Stimulated activated CD8-positive, alpha-beta memory T cell treated with anti-CD3 and anti-CD28 coated beads, Interleukin-15, amount 100 ng/mL, for 24 hours (primary cell): ENCODE measurements around the gene GRID2.

Experiments used
- DNase-seq: peaks from one replicate; pipeline ENCODE4 v3.0.0-alpha.2; 2020; ENCODE audit warnings: low read depth

Gene GRID2

GRCh38 chr4:93414041-93414550, 1110.3 kb downstream of the GRID2 start:
- DNase-seq = no peak

- no peak for DNase-seq
These were observed 1112.8 kb downstream of the GRID2 start for GRCh38 chr4:93416344-93417128.

- DNase-seq = no peak
These were observed 1127.6 kb downstream of the GRID2 start for GRCh38 chr4:93431371-93431770.

GRCh38 chr4:93433840-93434239, 1130.1 kb downstream of the GRID2 start:
- no peak for DNase-seq

GRCh38 chr4:93436000-93436626, 1132.3 kb downstream of the GRID2 start:
- DNase-seq = no peak

GRCh38 chr4:93437991-93438390, 1134.2 kb downstream of the GRID2 start:
- DNase-seq = no peak

GRCh38 chr4:93444860-93445259, 1141.1 kb downstream of the GRID2 start:
- no peak for DNase-seq

- no peak for DNase-seq
These were observed 1142.3 kb downstream of the GRID2 start for GRCh38 chr4:93446038-93446437.

- DNase-seq = no peak
These were observed 1145.0 kb downstream of the GRID2 start for GRCh38 chr4:93448691-93449293.

- DNase-seq = no peak
These were observed 1148.2 kb downstream of the GRID2 start for GRCh38 chr4:93451954-93452353.

- no peak for DNase-seq
These were observed 1157.8 kb downstream of the GRID2 start for GRCh38 chr4:93461541-93461940.

GRCh38 chr4:93466446-93466845, 1162.7 kb downstream of the GRID2 start:
- no peak for DNase-seq

GRCh38 chr4:93467484-93468155, 1163.9 kb downstream of the GRID2 start:
- DNase-seq = no peak

- DNase-seq = no peak
These were observed 1165.8 kb downstream of the GRID2 start for GRCh38 chr4:93469560-93469959.

- no peak for DNase-seq
These were observed 1172.0 kb downstream of the GRID2 start for GRCh38 chr4:93475730-93476129.

GRCh38 chr4:93478805-93479204, 1175.0 kb downstream of the GRID2 start:
- DNase-seq = no peak

- no peak for DNase-seq
These were observed 1176.7 kb downstream of the GRID2 start for GRCh38 chr4:93480452-93480851.

GRCh38 chr4:93495346-93495745, 1191.6 kb downstream of the GRID2 start:
- no peak for DNase-seq

- DNase-seq = no peak
These were observed 1197.5 kb downstream of the GRID2 start for GRCh38 chr4:93501244-93501643.

- no peak for DNase-seq
These were observed 1198.2 kb downstream of the GRID2 start for GRCh38 chr4:93501946-93502345.

GRCh38 chr4:93502991-93503390, 1199.2 kb downstream of the GRID2 start:
- DNase-seq = no peak

GRCh38 chr4:93513851-93514250, 1210.1 kb downstream of the GRID2 start:
- DNase-seq = no peak

- no peak for DNase-seq
These were observed 1211.4 kb downstream of the GRID2 start for GRCh38 chr4:93515208-93515607.
